RWPE2 (cell line): ENCODE data around the gene PTPRD.

Source experiments
- ATAC-seq: fragments of 200-7000 bp; cut with Tn5 transposase; 3 replicates; pipeline ENCODE4 v1.9.1; 2021; ENCODE audit warnings: low read depth
- DNase-seq: peaks from one replicate; pipeline ENCODE4 v3.0.0-alpha.2; 2020; ENCODE audit warnings: low spot score
- H3K27ac ChIP-seq: fragments of 450-650 bp; 2 replicates; pipeline ENCODE4 v1.5.1; 2017; ENCODE audit warnings: mild to moderate bottlenecking; ENCODE audit not compliant: poor library complexity, severe bottlenecking
- H3K27me3 ChIP-seq: fragments of 250-450 bp; sonication (Bioruptor Pico); 2 replicates; pipeline ENCODE4 v1.5.1; 2021; ENCODE audit warnings: mild to moderate bottlenecking, moderate library complexity; ENCODE audit not compliant: insufficient read depth, poor library complexity, severe bottlenecking
- H3K36me3 ChIP-seq: fragments of 250-450 bp; sonication (Bioruptor Pico); 2 replicates; pipeline ENCODE4 v1.5.1; 2020; ENCODE audit warnings: low read depth, mild to moderate bottlenecking, moderate library complexity
- H3K4me1 ChIP-seq: fragments of 250-450 bp; sonication (Bioruptor Pico); 2 replicates; pipeline ENCODE4 v1.5.1; 2021; ENCODE audit warnings: mild to moderate bottlenecking, moderate library complexity; ENCODE audit not compliant: insufficient read depth, poor library complexity, severe bottlenecking
- H3K4me3 ChIP-seq: fragments of 250-450 bp; sonication (Bioruptor Pico); 2 replicates; pipeline ENCODE4 v1.5.1; 2021; ENCODE audit warnings: mild to moderate bottlenecking, moderate library complexity; ENCODE audit not compliant: severe bottlenecking
- H3K9me3 ChIP-seq: fragments of 250-450 bp; sonication (Bioruptor Pico); 2 replicates; pipeline ENCODE4 v1.5.1; 2021; ENCODE audit warnings: mild to moderate bottlenecking, moderate library complexity; ENCODE audit not compliant: severe bottlenecking
- TF ChIP-seq, protein P1 (sequence below): fragments of 450-650 bp; IDR thresholded peaks from one replicate; pipeline ENCODE4 v1.5.1; 2017; ENCODE audit warnings: mild to moderate bottlenecking, moderate library complexity; ENCODE audit not compliant: poor library complexity, severe bottlenecking

The PTPRD gene

DNA sequence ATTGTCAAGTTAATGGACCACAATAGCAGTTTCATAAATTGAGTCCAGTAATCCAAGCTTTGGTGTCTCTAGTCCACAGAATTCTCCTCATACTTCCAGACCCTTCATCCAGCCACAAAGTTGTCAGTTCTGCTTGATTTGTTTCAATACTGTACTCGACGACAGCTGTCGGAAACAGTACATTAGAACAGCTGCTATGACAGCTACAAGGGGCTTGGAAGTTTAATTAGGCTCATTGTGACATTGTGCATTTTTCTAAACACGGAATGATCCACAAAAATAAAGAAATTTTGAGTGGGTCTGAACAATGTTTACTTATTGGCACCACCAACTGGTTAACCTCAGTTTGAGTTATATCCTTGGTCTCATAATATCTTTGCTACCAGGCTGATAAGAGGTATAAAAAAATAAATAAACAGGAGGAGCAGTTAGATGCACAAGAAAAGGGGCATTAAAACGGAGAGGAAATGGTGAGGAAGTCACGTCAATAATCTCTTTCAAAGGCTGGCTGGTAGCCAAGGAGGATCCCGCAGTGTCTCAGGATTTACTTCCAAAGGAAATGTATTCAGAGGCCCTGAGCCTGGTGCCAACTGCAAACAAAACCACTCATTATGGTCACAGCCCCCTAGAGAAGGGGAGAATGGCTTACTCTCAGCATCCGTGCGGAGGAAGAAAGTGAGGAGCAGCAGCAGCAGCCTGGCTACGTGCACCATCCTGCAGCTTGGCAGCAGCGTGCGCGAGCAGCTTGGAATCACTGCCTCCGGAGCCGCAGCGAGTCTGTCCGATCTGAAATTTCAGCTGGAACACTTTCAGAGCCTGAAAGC is 1879.5 kb downstream of the PTPRD start:
- no peak for ATAC-seq
- H3K9me3 ChIP-seq: no peaks in the 10 kb centered on the region
- no peaks in the 10 kb centered on the region for H3K27me3 ChIP-seq
- DNase-seq: no peak
- TF ChIP-seq, protein P1, sequence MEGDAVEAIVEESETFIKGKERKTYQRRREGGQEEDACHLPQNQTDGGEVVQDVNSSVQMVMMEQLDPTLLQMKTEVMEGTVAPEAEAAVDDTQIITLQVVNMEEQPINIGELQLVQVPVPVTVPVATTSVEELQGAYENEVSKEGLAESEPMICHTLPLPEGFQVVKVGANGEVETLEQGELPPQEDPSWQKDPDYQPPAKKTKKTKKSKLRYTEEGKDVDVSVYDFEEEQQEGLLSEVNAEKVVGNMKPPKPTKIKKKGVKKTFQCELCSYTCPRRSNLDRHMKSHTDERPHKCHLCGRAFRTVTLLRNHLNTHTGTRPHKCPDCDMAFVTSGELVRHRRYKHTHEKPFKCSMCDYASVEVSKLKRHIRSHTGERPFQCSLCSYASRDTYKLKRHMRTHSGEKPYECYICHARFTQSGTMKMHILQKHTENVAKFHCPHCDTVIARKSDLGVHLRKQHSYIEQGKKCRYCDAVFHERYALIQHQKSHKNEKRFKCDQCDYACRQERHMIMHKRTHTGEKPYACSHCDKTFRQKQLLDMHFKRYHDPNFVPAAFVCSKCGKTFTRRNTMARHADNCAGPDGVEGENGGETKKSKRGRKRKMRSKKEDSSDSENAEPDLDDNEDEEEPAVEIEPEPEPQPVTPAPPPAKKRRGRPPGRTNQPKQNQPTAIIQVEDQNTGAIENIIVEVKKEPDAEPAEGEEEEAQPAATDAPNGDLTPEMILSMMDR: no peak
- H3K27ac ChIP-seq: no peak overlapping the region
- no peak overlapping the region for H3K4me3 ChIP-seq
- no peaks in the 10 kb centered on the region for H3K36me3 ChIP-seq
- no peaks in the 10 kb centered on the region for H3K4me1 ChIP-seq

DNA sequence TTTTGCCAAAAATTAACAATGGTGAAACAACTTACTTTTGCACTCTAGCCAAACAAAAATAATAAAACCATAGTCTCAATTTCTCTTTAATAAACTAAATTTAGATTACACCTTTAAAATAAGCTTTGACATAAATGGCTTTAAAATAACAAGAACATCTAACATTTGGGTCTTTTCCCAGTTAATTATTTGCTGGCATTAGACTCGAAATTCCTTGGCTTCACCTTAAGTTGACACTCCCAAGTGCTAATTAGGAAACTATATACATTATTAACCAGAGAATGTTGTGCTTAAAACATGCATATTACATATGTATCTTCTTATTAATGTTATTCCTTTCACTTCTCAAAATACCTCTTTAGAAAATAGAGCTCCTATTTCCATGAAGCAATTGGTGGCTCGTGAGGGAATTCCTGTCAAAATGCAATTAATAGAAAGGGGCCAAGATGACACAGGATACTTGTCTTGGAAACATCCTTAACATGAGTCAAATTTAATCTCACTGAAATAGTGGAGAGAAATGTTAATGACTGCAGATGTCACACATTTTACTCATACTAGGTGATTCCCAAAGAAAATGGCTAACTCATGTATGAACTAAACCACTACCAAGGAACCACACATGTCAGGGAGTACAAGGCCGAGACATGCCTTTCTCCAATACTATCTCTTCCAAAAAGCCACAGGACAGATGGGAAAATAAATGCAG is 1880.3 kb downstream of the PTPRD start:
- DNase-seq (no peak), ATAC-seq (no peak)
- H3K27me3 ChIP-seq: no peaks in the 10 kb centered on the region
- no peak overlapping the region for H3K4me3 ChIP-seq
- no peaks in the 10 kb centered on the region for H3K36me3 ChIP-seq
- H3K9me3 ChIP-seq: no peaks in the 10 kb centered on the region
- H3K4me1 ChIP-seq: no peaks in the 10 kb centered on the region
- no peak overlapping the region for H3K27ac ChIP-seq
- TF ChIP-seq, protein P1: no peak

DNA sequence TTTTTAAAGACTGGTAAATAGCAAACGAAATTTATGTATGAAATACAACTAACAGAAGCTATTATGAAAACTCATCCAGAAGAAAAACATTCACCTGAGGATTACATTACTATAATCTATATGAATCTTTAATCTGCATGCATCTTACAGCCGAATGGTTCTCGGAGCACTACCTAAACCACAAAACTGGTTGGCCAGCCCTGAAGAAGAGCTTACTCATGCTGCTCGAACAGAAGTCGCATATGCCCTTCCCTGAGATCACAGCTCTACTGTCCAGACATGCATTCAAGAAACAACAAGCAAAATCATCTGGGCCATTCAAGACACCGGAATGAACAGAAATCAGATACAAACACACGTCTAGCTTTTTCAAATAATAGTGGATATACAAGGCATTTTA is 1882.2 kb downstream of the PTPRD start:
- H3K36me3 ChIP-seq: no peaks in the 10 kb centered on the region
- TF ChIP-seq, protein P1: no peak
- no peaks in the 10 kb centered on the region for H3K9me3 ChIP-seq
- H3K4me3 ChIP-seq: no peak overlapping the region
- ATAC-seq: no peak
- no peak for DNase-seq
- H3K27ac ChIP-seq: no peak overlapping the region
- H3K4me1 ChIP-seq: no peaks in the 10 kb centered on the region
- no peaks in the 10 kb centered on the region for H3K27me3 ChIP-seq

DNA sequence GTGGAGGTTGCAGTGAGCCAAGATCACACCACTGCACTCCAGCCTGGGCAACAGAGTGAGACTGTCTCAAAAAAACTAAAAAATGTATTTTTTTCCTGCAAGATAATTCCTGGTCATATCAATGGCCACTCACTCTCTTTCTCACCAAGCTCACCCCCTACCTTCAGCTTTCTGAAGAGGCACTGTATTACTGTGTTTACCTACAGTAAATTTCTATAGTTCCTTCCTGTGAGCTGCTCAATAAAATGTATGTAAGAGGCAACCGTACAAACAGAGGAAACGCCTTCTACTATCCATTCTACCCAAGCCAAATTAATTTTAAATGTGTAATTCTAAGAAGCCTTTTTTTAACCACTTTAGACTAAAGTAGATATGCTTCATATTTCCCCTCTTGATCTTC is 1883.9 kb downstream of the PTPRD start:
- no peak for ATAC-seq
- TF ChIP-seq, protein P1: no peak
- Histone ChIP-seq H3K27ac (no peak overlapping the region), H3K9me3 (no peaks in the 10 kb centered on the region), H3K27me3 (no peaks in the 10 kb centered on the region), H3K4me3 (no peak overlapping the region), H3K4me1 (no peaks in the 10 kb centered on the region), H3K36me3 (no peaks in the 10 kb centered on the region)
- no peak for DNase-seq

DNA sequence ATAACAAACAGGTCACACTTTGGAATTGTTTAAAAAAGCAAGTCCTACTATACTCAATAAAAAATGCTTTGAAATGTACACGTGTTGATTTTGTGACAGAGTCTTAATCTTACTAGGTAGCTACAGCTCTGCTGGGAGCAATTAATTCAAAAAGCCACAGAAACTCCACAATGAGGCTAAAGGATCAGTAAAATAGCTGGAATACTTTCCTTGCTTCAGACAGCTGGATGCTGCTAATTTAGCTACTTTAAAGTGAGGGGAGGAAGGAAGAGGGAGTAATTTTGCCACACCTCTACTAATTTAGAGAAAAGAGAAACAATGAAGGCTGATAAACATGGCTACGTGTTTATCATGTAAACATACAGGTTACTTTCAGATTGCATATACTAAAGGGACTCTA is 1885.6 kb downstream of the PTPRD start:
- DNase-seq (no peak), ATAC-seq (no peak)
- Histone ChIP-seq H3K4me1 (no peaks in the 10 kb centered on the region), H3K27me3 (no peaks in the 10 kb centered on the region), H3K36me3 (no peaks in the 10 kb centered on the region), H3K27ac (no peak overlapping the region), H3K4me3 (no peak overlapping the region), H3K9me3 (no peaks in the 10 kb centered on the region)
- TF ChIP-seq, protein P1: no peak
